Smooth muscle cell (in vitro differentiated cells): Measurements from ENCODE around the gene AGAP1. TPM values are rescaled to one million over a fixed set of nuclear protein-coding genes. Genes with fewer than 3 reads are reported as not detected.

Source experiments
- DNase-seq: peaks from one replicate; lab custom pipeline; 2025; ENCODE audit not compliant: unreplicated experiment; lab: John Stamatoyannopoulos, UW
- H2AFZ ChIP-seq: fragments of 200-600 bp; sonication (generic); 2 replicates; pipeline ENCODE4 v1.6.0; 2016; ENCODE audit warnings: antibody characterized with exemption, low read depth, mild to moderate bottlenecking
- H3F3A ChIP-seq: fragments of 200-600 bp; sonication (generic); 2 replicates; pipeline ENCODE4 v1.6.0; 2017; ENCODE audit warnings: antibody characterized with exemption, low read depth
- H3K27ac ChIP-seq: fragments of 200-600 bp; sonication (generic); 2 replicates; pipeline ENCODE4 v1.5.1; 2016; ENCODE audit warnings: low read depth, mild to moderate bottlenecking
- H3K27me3 ChIP-seq: fragments of 200-600 bp; sonication (generic); 2 replicates; pipeline ENCODE4 v1.6.1; 2016; ENCODE audit warnings: low read depth, mild to moderate bottlenecking
- H3K36me3 ChIP-seq: fragments of 200-600 bp; sonication (generic); 2 replicates; pipeline ENCODE4 v1.5.1; 2016; ENCODE audit warnings: low read depth
- H3K4me1 ChIP-seq: fragments of 200-600 bp; sonication (generic); 2 replicates; pipeline ENCODE4 v1.5.1; 2016; ENCODE audit warnings: low read depth
- H3K4me2 ChIP-seq: fragments of 200-600 bp; sonication (generic); 2 replicates; pipeline ENCODE4 v1.6.0; 2016; ENCODE audit warnings: mild to moderate bottlenecking
- H3K4me3 ChIP-seq: fragments of 200-600 bp; sonication (generic); 2 replicates; pipeline ENCODE4 v1.5.1; 2016; ENCODE audit warnings: mild to moderate bottlenecking
- H3K79me2 ChIP-seq: fragments of 200-600 bp; sonication (generic); 2 replicates; pipeline ENCODE4 v1.6.0; 2016; ENCODE audit warnings: low read depth, mild to moderate bottlenecking
- H3K9ac ChIP-seq: fragments of 200-600 bp; sonication (generic); 2 replicates; pipeline ENCODE4 v1.6.0; 2016; ENCODE audit warnings: low read depth
- H3K9me3 ChIP-seq: fragments of 200-600 bp; sonication (generic); replicated peaks from 2 replicates; pipeline ENCODE4 v1.5.1; 2016; ENCODE audit warnings: low read depth
- H4K20me1 ChIP-seq: fragments of 200-600 bp; sonication (generic); 2 replicates; pipeline ENCODE4 v1.6.0; 2016; ENCODE audit warnings: low read depth
- CTCF ChIP-seq: fragments of 200-600 bp; sonication (generic); IDR thresholded peaks from 2 replicates; pipeline ENCODE4 v1.5.1; 2017; ENCODE audit warnings: borderline replicate concordance, mild to moderate bottlenecking, antibody characterized with exemption; ENCODE audit not compliant: insufficient read depth, poor library complexity, severe bottlenecking
- WGBS: methylation state at CpG from one replicate; pipeline ENCODE4 v1.1.7; 2016; ENCODE audit warnings: low lambda C conversion rate; 5-methylcytosine and 5-hydroxymethylcytosine counted together
- polyA plus RNA-seq: library from polyadenylated mRNA; unstranded; fragments of >200 nt; fragmentation: Nextera tagmentation; extraction: Ambion mirVana; gene quantifications from 2 replicates; pipeline ENCODE4 v1.2.1, GENCODE V29; 2016
- total RNA-seq: library from RNA; depleted of rRNA; stranded (reverse); fragments of >200 nt; gene quantifications from 2 replicates; pipeline ENCODE4 v1.2.3, GENCODE V29; 2014

The AGAP1 gene
- total and polyA plus RNA-seq, 2 experiments from 2014 or later, result 3.9 to 9.8 TPM

GRCh38 chr2:235827585-235827992 lies 333.7 kb downstream of the AGAP1 start:
- Histone ChIP-seq H3K27me3 (no peaks in the 10 kb centered on the region), H3K79me2 (no peaks in the 10 kb centered on the region), H3F3A (no peaks in the 10 kb centered on the region), H3K9me3 (no peaks in the 10 kb centered on the region), H3K27ac (peak overlapping the region; percentile 15), H3K4me3 (no peak overlapping the region), H3K4me1 (no peaks in the 10 kb centered on the region), H2AFZ (no peak overlapping the region), H3K36me3 (no peaks in the 10 kb centered on the region), H3K4me2 (no peak overlapping the region), H4K20me1 (no peaks in the 10 kb centered on the region), H3K9ac (no peak overlapping the region)
- no peak for DNase-seq
- WGBS, result 61% methylated on average over 10 of the region's 10 CpGs
- TF ChIP-seq CTCF, result no peak

DNA sequence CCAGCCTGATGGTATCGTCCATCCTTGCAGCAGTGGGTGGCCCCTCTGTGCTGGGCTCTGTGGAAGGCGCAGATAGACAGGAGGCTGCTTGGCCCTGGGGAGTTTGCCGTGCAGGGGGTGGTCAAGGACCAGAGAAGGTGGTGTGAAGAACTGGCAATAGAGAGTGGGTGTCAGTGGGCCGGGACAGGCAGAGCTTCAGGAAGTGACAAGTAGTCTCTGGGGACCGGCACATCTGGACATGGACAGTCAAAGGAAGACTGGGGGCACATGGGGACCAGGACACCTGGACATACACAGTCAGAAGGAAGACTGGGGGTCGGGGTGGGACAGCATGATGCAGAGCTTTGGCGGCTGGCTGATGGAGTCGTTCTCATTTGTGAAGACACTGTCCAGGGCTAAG lies 335.9 kb downstream of the AGAP1 start:
- no peaks in the 10 kb centered on the region for H3K79me2 ChIP-seq
- TF ChIP-seq CTCF, result no peak
- no peak overlapping the region for H3K27ac ChIP-seq
- H3K9me3 ChIP-seq, result no peaks in the 10 kb centered on the region
- H3K4me2 ChIP-seq, result no peak overlapping the region
- H3K4me1 ChIP-seq, result no peaks in the 10 kb centered on the region
- H3K9ac ChIP-seq, result no peak overlapping the region
- DNase-seq, result no peak
- WGBS, result 98% methylated on average over 8 of the region's 8 CpGs
- H2AFZ ChIP-seq, result no peak overlapping the region
- H3F3A ChIP-seq, result no peaks in the 10 kb centered on the region
- no peaks in the 10 kb centered on the region for H3K27me3 ChIP-seq
- H3K36me3 ChIP-seq, result no peaks in the 10 kb centered on the region
- H3K4me3 ChIP-seq, result no peak overlapping the region
- H4K20me1 ChIP-seq, result no peaks in the 10 kb centered on the region

DNA sequence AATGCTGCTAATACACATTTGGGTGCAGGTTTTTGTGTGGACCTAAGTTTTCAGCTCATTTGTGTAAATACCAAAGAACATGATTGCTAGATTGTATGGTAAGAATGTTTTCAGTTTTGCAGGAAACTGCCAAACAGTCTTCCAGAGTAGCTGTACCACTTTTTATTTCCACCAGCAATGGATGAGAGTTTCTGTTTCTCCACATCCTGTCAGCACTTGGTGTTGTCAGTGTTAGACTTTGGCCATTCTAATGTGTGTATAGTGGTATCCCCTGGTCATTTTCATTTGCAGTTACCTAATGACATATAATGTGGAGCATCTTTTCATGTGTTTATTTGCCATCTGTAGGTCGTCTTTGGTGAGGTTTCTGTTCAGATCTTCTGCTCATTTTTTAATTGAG lies 337.9 kb downstream of the AGAP1 start:
- no peaks in the 10 kb centered on the region for H3K27me3 ChIP-seq
- H3K9me3 ChIP-seq, result no peaks in the 10 kb centered on the region
- no peaks in the 10 kb centered on the region for H3K79me2 ChIP-seq
- TF ChIP-seq CTCF, result no peak
- peaks cover 6% of the 10 kb centered on the region for H4K20me1 ChIP-seq
- H3K27ac ChIP-seq, result no peak overlapping the region
- no peaks in the 10 kb centered on the region for H3K36me3 ChIP-seq
- H3K4me1 ChIP-seq, result peaks cover 4% of the 10 kb centered on the region
- DNase-seq, result no peak
- 97% methylated on average over 1 of the region's 1 CpG for WGBS
- no peak overlapping the region for H3K4me3 ChIP-seq
- H3K4me2 ChIP-seq, result no peak overlapping the region
- H3K9ac ChIP-seq, result no peak overlapping the region
- H2AFZ ChIP-seq, result no peak overlapping the region
- H3F3A ChIP-seq, result no peaks in the 10 kb centered on the region

- no peaks in the 10 kb centered on the region for H3K36me3 ChIP-seq
- H3K9ac ChIP-seq, result no peak overlapping the region
- no peaks in the 10 kb centered on the region for H3K79me2 ChIP-seq
- H3K4me3 ChIP-seq, result no peak overlapping the region
- no peak overlapping the region for H3K27ac ChIP-seq
- no peaks in the 10 kb centered on the region for H3F3A ChIP-seq
- WGBS, result over 99% methylated on average over 14 of the region's 14 CpGs
- peaks cover 4% of the 10 kb centered on the region for H3K4me1 ChIP-seq
- H3K4me2 ChIP-seq, result no peak overlapping the region
- TF ChIP-seq CTCF, result no peak
- peaks cover 12% of the 10 kb centered on the region for H4K20me1 ChIP-seq
- no peaks in the 10 kb centered on the region for H3K27me3 ChIP-seq
- no peak for DNase-seq
- H2AFZ ChIP-seq, result no peak overlapping the region
- no peaks in the 10 kb centered on the region for H3K9me3 ChIP-seq
Observed at GRCh38 chr2:235832941-235833340, 339.1 kb downstream of the AGAP1 start.
